Esophagus muscularis mucosa (tissue), 4 donors: ENCODE results near the gene NRIP3. TPM values are rescaled to one million over a fixed set of nuclear protein-coding genes. Genes with fewer than 3 reads are reported as not detected.

Experiments used
- DNase-seq: peaks from one replicate; pipeline ENCODE4 v3.0.0-alpha.2; 2017; ENCODE audit errors: extremely low spot score
- H3K27ac ChIP-seq, 4 donors: fragments of 200-600 bp; sonication (generic); replicated peaks in 1 of 4; 1 replicate in 3 of 4; 2 replicates in 1 of 4; pipeline ENCODE4 v1.5.1; 2016 to 2019; ENCODE audit warnings: mild to moderate bottlenecking in 1 of 4
- H3K27me3 ChIP-seq, 4 donors: fragments of 200-600 bp; sonication (generic); one replicate each; pipeline versions ENCODE4 v1.5.1 to v1.6.0; 2016 to 2019
- H3K36me3 ChIP-seq, 4 donors: fragments of 200-600 bp; sonication (generic); one replicate each; pipeline ENCODE4 v1.5.1; 2016 to 2019
- H3K4me1 ChIP-seq, 4 donors: fragments of 200-600 bp; sonication (generic); one replicate each; pipeline ENCODE4 v1.5.1; 2016 to 2019
- H3K4me3 ChIP-seq, 4 donors: fragments of 200-600 bp; sonication (generic); 1 replicate in 2 of 4; 2 replicates in 2 of 4; pipeline ENCODE4 v1.5.1; 2016 to 2019; ENCODE audit warnings: mild to moderate bottlenecking in 4 of 4, moderate library complexity in 1 of 4
- H3K9me3 ChIP-seq, 4 donors: fragments of 200-600 bp; sonication (generic); 1 replicate in 3 of 4; 2 replicates in 1 of 4; pipeline ENCODE4 v1.5.1; 2016 to 2019
- EP300 ChIP-seq: sonication (generic); formaldehyde crosslinking; IDR thresholded peaks from one replicate; pipeline ENCODE4 v1.6.1; 2017; ENCODE audit warnings: antibody characterized with exemption
- POLR2A ChIP-seq: fragments of 450-650 bp; IDR thresholded peaks from one replicate; pipeline ENCODE4 v1.6.1; 2017; ENCODE audit warnings: antibody characterized with exemption, moderate library complexity, mild to moderate bottlenecking, low read depth
- POLR2AphosphoS5 ChIP-seq, 2 donors: sonication (generic); formaldehyde crosslinking; IDR thresholded peaks; one replicate each; pipeline ENCODE4 v1.6.1; 2017; ENCODE audit warnings: antibody characterized with exemption in 2 of 2
- WGBS: methylation state at CpG from one replicate; pipeline ENCODE4 v1.1.5; 2018; 5-methylcytosine and 5-hydroxymethylcytosine counted together
- intact Hi-C: fragments of 100-400 bp; cut with DNase I; formaldehyde crosslinking; loops from one replicate; pipeline ENCODE4 v1.15.1; 2023
- total RNA-seq, 4 donors: library from RNA; depleted of rRNA; stranded (reverse); fragments of >200 nt; gene quantifications; one replicate each; pipeline versions ENCODE4 v1.1.0 to v1.2.1, GENCODE V29; 2016
- TF ChIP-seq, protein P1 (sequence below), 3 experiments: fragments of 200-600 bp in 2 of 3; fragments of 450-650 bp in 1 of 3; sonication (generic) in 2 of 3; IDR thresholded peaks; one replicate each; pipeline ENCODE4 v1.5.1; 2017 to 2019; ENCODE audit warnings: antibody characterized with exemption in 3 of 3, mild to moderate bottlenecking in 2 of 3, moderate library complexity in 1 of 3

The NRIP3 gene
- total RNA-seq, 4 donors from 2014 or later = 2.1 to 4.0 (median 3.5) TPM

DNA sequence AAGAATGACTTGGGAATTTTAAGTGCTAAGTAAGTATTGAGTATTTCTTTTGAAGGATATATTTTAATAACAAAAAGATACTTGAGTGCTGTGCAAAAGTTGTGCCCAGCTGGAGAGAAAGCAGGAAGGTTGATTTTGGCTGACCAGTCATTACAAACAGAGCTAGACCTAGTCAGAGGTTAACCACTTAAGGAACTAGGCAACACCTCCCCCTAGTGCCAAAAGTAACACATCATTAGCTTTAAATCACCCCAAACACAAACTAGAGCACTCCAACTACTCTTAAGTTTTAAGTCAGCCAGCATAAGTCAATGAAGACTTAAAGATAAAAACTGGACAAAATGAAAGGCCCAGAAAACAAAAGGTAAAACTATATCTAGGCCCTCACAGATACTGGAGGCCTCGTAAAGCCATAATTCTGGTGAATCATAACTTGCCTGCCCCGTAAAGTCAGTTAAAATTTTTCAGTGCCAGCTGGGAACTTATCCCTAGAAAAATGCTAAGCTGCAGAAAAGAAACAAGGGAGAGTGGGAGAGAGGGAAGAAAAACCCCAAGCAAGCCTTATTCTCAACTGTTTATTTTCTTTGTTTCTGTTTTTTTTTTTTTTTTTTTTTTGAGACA, 44.1 kb downstream of the NRIP3 start:
- WGBS = 35% methylated on average over 2 of the region's 2 CpGs
- DNase-seq = no peak
- peaks cover 25 to 43% (median 38%) of the 10 kb centered on the region in 4 donors for H3K4me1 ChIP-seq
- H3K36me3 ChIP-seq = peaks cover 7 to 22% (median 17%) of the 10 kb centered on the region in 4 donors
- intact Hi-C loops = loop anchor here (2.0 to 10.0 kb wide), 4 partner anchors 45 to 287 kb away; no protein-coding TSS in a partner anchor
- H3K9me3 ChIP-seq = no peaks in the 10 kb centered on the region
- TF ChIP-seq EP300 (no peak), POLR2AphosphoS5 (IDR thresholded peaks at IDR 0.05) (peak in 1 of 2 donors; percentile 26)
- TF ChIP-seq, protein P1, sequence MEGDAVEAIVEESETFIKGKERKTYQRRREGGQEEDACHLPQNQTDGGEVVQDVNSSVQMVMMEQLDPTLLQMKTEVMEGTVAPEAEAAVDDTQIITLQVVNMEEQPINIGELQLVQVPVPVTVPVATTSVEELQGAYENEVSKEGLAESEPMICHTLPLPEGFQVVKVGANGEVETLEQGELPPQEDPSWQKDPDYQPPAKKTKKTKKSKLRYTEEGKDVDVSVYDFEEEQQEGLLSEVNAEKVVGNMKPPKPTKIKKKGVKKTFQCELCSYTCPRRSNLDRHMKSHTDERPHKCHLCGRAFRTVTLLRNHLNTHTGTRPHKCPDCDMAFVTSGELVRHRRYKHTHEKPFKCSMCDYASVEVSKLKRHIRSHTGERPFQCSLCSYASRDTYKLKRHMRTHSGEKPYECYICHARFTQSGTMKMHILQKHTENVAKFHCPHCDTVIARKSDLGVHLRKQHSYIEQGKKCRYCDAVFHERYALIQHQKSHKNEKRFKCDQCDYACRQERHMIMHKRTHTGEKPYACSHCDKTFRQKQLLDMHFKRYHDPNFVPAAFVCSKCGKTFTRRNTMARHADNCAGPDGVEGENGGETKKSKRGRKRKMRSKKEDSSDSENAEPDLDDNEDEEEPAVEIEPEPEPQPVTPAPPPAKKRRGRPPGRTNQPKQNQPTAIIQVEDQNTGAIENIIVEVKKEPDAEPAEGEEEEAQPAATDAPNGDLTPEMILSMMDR (IDR thresholded peaks at IDR 0.05) = peak; percentile 60 to 71 (median 61)
- H3K27me3 ChIP-seq = no peaks in the 10 kb centered on the region
- peak overlapping the region in 2 of 4 donors; percentile 5 to 19 for H3K4me3 ChIP-seq
- H3K27ac ChIP-seq = peak overlapping the region; percentile 60 to 80 (median 72)

DNA sequence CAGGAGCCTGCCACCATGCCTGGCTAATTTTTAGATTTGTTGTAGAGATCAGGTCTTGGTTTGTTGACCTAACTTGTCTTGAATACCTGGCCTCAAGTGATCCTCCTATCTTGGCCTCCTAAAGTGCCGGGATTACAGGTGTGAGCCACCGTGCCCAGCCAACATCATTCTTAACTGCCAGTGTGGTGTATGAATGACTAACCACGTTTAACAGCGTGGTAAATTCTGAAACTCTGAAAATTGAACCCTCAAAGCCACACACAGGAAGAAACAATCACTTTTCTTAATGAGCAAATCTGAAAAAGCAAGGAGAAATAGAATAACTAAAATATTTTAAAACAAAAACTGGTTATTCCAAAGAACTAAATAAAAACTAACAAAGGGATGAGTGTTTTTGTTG, 46.9 kb downstream of the NRIP3 start:
- DNase-seq = no peak
- 90% methylated on average over 4 of the region's 4 CpGs for WGBS
- H3K27me3 ChIP-seq = no peaks in the 10 kb centered on the region
- peaks cover 12 to 23% (median 20%) of the 10 kb centered on the region in 4 donors for H3K4me1 ChIP-seq
- peaks cover 16 to 50% (median 42%) of the 10 kb centered on the region in 4 donors for H3K36me3 ChIP-seq
- intact Hi-C loops = loop anchor here (10.0 kb wide), 1 partner anchor 122 kb away; no protein-coding TSS in a partner anchor
- no peaks in the 10 kb centered on the region for H3K9me3 ChIP-seq
- TF ChIP-seq POLR2A (no peak), POLR2AphosphoS5 (IDR thresholded peaks at IDR 0.05) (no peak), EP300 (no peak)
- TF ChIP-seq, protein P1 (IDR thresholded peaks at IDR 0.05) = no peak
- H3K4me3 ChIP-seq = no peak overlapping the region
- H3K27ac ChIP-seq = no peak overlapping the region

DNA sequence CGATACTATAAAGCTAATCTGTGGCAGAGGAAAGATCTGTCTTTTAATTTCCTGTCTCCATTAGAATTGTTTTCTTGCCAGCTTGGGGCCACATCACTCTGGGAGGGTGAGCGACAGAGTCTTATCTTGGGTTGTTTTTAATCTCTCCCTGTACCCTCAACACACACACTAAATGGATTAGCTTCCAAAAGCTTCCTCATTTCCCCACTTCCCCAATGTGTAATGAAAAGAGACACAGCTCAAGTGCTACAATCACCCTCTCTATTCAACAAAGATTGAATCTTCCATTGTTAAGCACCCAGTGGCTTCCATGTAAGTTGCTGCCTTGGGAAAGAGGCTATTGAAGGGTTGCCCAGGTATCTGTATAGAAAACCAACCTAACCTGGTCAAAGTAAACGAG, 54.9 kb downstream of the NRIP3 start:
- H3K9me3 ChIP-seq = no peaks in the 10 kb centered on the region
- H3K4me1 ChIP-seq = no peaks in the 10 kb centered on the region
- 80% methylated on average over 3 of the region's 3 CpGs for WGBS
- no peak for DNase-seq
- TF ChIP-seq EP300 (no peak), POLR2A (no peak), POLR2AphosphoS5 (IDR thresholded peaks at IDR 0.05) (no peak)
- TF ChIP-seq, protein P1 (IDR thresholded peaks at IDR 0.05) = no peak
- no peak overlapping the region for H3K27ac ChIP-seq
- peaks cover 25 to 72% (median 59%) of the 10 kb centered on the region in 4 donors for H3K36me3 ChIP-seq
- intact Hi-C loops = no loop called here
- no peak overlapping the region for H3K4me3 ChIP-seq
- no peaks in the 10 kb centered on the region for H3K27me3 ChIP-seq

DNA sequence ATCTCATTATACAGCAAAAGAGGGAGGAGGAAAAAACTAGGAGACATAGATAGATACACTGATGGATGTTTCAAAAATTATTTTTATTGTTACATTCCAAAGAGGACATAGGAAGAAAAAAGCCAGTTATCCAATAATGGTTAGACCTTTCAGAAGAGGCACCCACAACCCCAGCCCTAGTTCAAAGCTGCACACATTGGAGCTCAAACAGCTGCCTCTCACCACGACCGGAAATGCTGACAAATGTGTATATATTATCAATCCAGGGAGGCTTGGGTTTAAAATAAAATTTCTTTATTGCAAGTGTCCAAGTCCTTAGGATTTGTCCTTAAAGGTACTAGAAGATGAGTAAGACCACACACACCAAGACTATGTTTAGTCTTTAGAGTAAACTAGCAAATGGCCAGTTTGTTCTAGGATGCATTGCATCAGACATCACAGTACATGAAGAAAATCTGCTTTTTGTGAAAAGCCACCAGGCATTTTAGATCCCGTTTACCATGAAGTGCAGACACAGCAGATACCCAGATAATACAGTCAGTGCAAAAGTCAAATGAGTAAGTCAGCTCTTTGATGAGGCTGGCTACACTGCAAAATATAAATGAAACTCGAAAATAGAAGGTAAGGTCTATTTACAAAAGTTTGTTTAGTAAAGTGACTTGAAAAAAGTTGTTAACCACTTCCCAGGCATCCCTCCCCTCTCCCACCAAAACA, 56.4 kb downstream of the NRIP3 start:
- WGBS = 73% methylated on average over 4 of the region's 4 CpGs
- no peak for DNase-seq
- Histone ChIP-seq H3K4me3 (no peak overlapping the region), H3K27ac (no peak overlapping the region), H3K27me3 (no peaks in the 10 kb centered on the region), H3K9me3 (no peaks in the 10 kb centered on the region), H3K4me1 (no peaks in the 10 kb centered on the region), H3K36me3 (peaks cover 17 to 57% (median 46%) of the 10 kb centered on the region in 4 donors)
- intact Hi-C loops = no loop called here
- TF ChIP-seq EP300 = no peak
- TF ChIP-seq POLR2AphosphoS5 (IDR thresholded peaks at IDR 0.05) = no peak
- TF ChIP-seq, protein P1 (IDR thresholded peaks at IDR 0.05) = no peak
- TF ChIP-seq POLR2A = no peak
